ENCODE results near the gene BCL2. TPM values are rescaled to one million over a fixed set of nuclear protein-coding genes. Genes with fewer than 3 reads are reported as not detected.

Gene BCL2
- total RNA-seq, 1 donor from 2014 or later, result 16.5 TPM

DNA sequence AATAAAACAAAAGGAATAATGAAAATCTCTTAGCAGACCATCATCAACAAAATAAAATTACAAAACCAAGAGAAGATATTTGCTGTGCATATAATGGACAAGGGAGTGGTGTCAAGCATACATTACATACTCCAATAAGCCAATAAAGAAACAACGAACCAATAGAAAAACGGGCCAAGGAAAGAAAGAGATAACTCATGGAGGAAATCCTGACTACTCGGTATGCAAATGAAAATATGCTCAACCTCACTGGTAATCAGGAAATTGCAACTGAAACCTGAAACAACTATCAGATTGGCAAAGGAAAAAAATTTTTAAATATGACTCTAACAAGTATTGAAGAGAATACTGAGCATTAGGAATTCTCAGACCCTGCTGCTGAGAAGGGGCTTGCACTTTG, 84.7 kb downstream of the BCL2 start:
- peaks cover 11% of the 10 kb centered on the region for H3K36me3 Mint-ChIP-seq
- TF ChIP-seq, protein P1, sequence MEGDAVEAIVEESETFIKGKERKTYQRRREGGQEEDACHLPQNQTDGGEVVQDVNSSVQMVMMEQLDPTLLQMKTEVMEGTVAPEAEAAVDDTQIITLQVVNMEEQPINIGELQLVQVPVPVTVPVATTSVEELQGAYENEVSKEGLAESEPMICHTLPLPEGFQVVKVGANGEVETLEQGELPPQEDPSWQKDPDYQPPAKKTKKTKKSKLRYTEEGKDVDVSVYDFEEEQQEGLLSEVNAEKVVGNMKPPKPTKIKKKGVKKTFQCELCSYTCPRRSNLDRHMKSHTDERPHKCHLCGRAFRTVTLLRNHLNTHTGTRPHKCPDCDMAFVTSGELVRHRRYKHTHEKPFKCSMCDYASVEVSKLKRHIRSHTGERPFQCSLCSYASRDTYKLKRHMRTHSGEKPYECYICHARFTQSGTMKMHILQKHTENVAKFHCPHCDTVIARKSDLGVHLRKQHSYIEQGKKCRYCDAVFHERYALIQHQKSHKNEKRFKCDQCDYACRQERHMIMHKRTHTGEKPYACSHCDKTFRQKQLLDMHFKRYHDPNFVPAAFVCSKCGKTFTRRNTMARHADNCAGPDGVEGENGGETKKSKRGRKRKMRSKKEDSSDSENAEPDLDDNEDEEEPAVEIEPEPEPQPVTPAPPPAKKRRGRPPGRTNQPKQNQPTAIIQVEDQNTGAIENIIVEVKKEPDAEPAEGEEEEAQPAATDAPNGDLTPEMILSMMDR (conservative IDR thresholded peaks at IDR 0.05), result no peak
- no peak overlapping the region for H3K4me3 Mint-ChIP-seq
- H3K9me3 Mint-ChIP-seq, result no peaks in the 10 kb centered on the region
- peaks cover 15% of the 10 kb centered on the region for H3K4me1 Mint-ChIP-seq (ENCODE audit: unreplicated experiment)
- no peak overlapping the region for H3K27ac Mint-ChIP-seq
- DNase-seq (ENCODE audit: extremely low spot score, unreplicated experiment), result no peak
- H3K27me3 Mint-ChIP-seq, result no peaks in the 10 kb centered on the region

DNA sequence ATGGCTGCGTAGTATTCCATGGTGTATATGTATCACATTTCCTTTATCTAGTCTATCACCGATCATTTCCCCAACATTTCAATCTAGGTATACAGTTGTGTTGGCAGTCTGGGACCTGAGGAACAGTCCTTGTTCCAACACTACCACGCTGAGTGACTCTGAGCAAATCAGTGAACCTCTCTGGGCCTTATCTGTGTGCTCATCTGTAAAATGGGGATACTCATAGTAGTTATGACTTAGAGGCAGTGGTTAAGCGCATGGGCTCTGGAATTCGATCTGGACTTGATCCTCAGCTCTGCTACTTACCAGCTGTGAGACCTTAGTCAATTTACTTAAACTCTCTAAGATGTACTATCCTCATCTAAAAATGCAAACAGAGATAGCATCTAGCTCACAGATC, 85.1 kb downstream of the BCL2 start:
- no peak for DNase-seq (ENCODE audit: extremely low spot score, unreplicated experiment)
- TF ChIP-seq, protein P1 (conservative IDR thresholded peaks at IDR 0.05), result no peak
- H3K4me1 Mint-ChIP-seq (ENCODE audit: unreplicated experiment), result peaks cover 15% of the 10 kb centered on the region
- H3K27me3 Mint-ChIP-seq, result no peaks in the 10 kb centered on the region
- peaks cover 11% of the 10 kb centered on the region for H3K36me3 Mint-ChIP-seq
- no peaks in the 10 kb centered on the region for H3K9me3 Mint-ChIP-seq
- no peak overlapping the region for H3K27ac Mint-ChIP-seq
- H3K4me3 Mint-ChIP-seq, result no peak overlapping the region

DNA sequence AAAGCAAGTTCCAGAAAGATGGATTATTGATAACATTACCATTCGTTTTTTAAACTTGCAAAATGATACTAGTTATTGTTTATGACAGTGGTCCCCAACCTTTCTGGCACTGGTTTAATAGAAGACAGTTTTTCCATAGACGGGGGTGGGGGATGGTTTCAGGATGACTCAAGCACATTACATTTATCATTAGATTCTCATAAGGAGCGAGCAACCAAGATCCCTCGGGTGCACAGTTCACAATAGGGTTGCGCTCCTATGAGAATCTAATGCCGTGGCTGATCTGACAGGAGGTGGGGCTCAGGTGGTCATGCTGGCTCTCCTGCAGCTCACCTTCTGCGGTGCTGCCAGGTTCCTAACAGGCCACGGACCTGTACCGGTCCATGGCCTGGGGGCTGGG, 86.2 kb downstream of the BCL2 start:
- DNase-seq (ENCODE audit: extremely low spot score, unreplicated experiment), result no peak
- H3K27ac Mint-ChIP-seq, result no peak overlapping the region
- H3K4me1 Mint-ChIP-seq (ENCODE audit: unreplicated experiment), result peaks cover 11% of the 10 kb centered on the region
- TF ChIP-seq, protein P1 (conservative IDR thresholded peaks at IDR 0.05), result no peak
- no peaks in the 10 kb centered on the region for H3K27me3 Mint-ChIP-seq
- no peak overlapping the region for H3K4me3 Mint-ChIP-seq
- H3K9me3 Mint-ChIP-seq, result no peaks in the 10 kb centered on the region
- H3K36me3 Mint-ChIP-seq, result peaks cover 11% of the 10 kb centered on the region

DNA sequence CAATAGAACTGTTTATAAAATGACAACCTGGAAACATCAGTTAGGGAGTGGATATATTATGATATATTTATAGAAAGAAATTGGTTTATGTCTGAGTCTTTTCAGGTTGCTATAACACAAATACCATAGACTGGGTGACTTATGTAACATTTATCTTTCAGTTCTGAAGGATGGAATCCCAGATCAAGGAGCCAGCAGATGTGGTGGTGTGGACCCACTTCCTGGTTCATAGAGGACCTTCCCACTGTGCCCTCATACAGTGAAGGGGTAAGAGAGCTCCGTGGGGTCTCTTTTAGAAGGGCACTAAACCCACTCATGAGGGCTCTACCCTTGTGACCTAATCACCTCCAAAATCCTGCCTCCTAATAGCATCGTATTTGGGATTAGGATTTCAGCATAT, 86.7 kb downstream of the BCL2 start:
- TF ChIP-seq, protein P1 (conservative IDR thresholded peaks at IDR 0.05), result no peak
- H3K27me3 Mint-ChIP-seq, result no peaks in the 10 kb centered on the region
- H3K27ac Mint-ChIP-seq, result no peak overlapping the region
- no peak overlapping the region for H3K4me3 Mint-ChIP-seq
- H3K36me3 Mint-ChIP-seq, result peaks cover 8% of the 10 kb centered on the region
- no peak for DNase-seq (ENCODE audit: extremely low spot score, unreplicated experiment)
- no peaks in the 10 kb centered on the region for H3K9me3 Mint-ChIP-seq
- peaks cover 5% of the 10 kb centered on the region for H3K4me1 Mint-ChIP-seq (ENCODE audit: unreplicated experiment)

DNA sequence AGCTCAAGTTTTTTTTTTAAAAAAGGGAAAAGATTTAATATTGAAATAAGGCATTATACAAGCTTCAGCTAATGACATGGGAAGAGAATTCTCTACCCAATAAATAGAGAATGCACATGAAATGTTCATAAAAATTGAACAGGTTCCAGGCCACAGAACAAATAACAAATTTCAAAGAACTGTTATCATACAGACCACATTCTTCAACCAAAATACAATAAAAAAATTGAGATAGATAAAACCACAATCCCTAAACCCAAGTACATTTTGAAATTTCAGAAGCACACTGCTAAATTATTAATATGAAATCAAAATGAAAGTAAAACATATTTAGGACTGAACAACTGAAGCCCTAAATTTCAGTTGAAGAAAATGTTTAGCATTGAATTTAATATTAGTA, 89.6 kb downstream of the BCL2 start:
- Mint-ChIP-seq H3K27me3 (no peaks in the 10 kb centered on the region), H3K9me3 (peaks cover 4% of the 10 kb centered on the region), H3K4me3 (no peak overlapping the region), H3K36me3 (peaks cover 5% of the 10 kb centered on the region), H3K4me1 (ENCODE audit: unreplicated experiment) (no peaks in the 10 kb centered on the region), H3K27ac (no peak overlapping the region)
- no peak for DNase-seq (ENCODE audit: extremely low spot score, unreplicated experiment)
- TF ChIP-seq, protein P1 (conservative IDR thresholded peaks at IDR 0.05), result no peak

DNA sequence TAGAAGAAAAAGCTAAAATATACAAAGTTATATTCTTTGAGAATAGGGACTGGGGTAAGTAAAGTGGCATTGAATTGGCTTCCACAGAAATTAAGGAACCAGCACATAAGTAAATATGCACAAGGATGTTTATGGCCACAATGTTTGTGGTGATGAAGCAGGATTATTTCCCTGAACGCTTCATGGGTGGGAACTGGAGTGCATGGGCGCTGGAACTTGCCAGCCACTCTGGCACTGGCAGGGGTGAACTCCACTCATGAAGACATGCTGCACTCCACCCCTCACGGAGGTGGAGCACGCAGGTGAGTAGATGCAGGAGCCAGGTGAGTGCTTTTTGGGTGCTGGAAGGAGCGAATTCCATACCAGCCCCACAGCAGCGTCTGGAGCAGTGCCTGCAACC, 94.1 kb downstream of the BCL2 start:
- no peak for DNase-seq (ENCODE audit: extremely low spot score, unreplicated experiment)
- Mint-ChIP-seq H3K4me1 (ENCODE audit: unreplicated experiment) (no peaks in the 10 kb centered on the region), H3K9me3 (peaks cover 10% of the 10 kb centered on the region), H3K36me3 (peaks cover 14% of the 10 kb centered on the region), H3K27ac (no peak overlapping the region), H3K4me3 (no peak overlapping the region), H3K27me3 (no peaks in the 10 kb centered on the region)
- TF ChIP-seq, protein P1 (conservative IDR thresholded peaks at IDR 0.05), result no peak
